B cell (primary cell): ENCODE measurements around the gene TNFSF8. TPM values are rescaled to one million over a fixed set of nuclear protein-coding genes. Genes with fewer than 3 reads are reported as not detected.

Experiments
- ATAC-seq: fragments of 200-7000 bp; cut with Tn5 transposase; one replicate; pipeline ENCODE4 v1.10.0; 2021; ENCODE audit warnings: low read depth, mild to moderate bottlenecking, moderate number of reproducible peaks, moderate library complexity
- CTCF ChIA-PET: fragments of 350-600 bp; sonication (Branson Sonifier 250); formaldehyde crosslinking; loops from one replicate; lab custom pipeline; 2021; ENCODE audit warnings: antibody characterized with exemption, inconsistent platforms; lab: Charles Lee
- POLR2A ChIA-PET: fragments of 350-600 bp; sonication (Branson Sonifier 250); formaldehyde crosslinking; loops from one replicate; lab custom pipeline; 2021; ENCODE audit warnings: antibody characterized with exemption; lab: Charles Lee
- DNase-seq: peaks from one replicate; pipeline ENCODE4 v3.0.0; 2013
- H2AFZ ChIP-seq: 2 replicates; pipeline ENCODE4 v1.6.1; 2012; ENCODE audit warnings: mild to moderate bottlenecking, low read depth, low read length; ENCODE audit not compliant: insufficient read depth, poor library complexity, severe bottlenecking
- H3K27ac ChIP-seq, 2 donors: 1 replicate in 1 of 2; 2 replicates in 1 of 2; pipeline ENCODE4 v1.5.1; 2012 to 2013; ENCODE audit warnings: low read length in 2 of 2, mild to moderate bottlenecking in 2 of 2, moderate library complexity in 1 of 2
- H3K27me3 ChIP-seq, 4 experiments: fragments of 200-600 bp in 1 of 4; sonication (generic) in 1 of 4; replicated peaks in 1 of 4; 1 replicate in 2 of 4; 2 replicates in 2 of 4; pipeline versions ENCODE4 v1.6.1 to v1.7.0; 2013 to 2016; ENCODE audit warnings: low read length in 3 of 4, mild to moderate bottlenecking in 2 of 4, mixed read lengths in 1 of 4, moderate library complexity in 1 of 4; ENCODE audit not compliant: insufficient read depth in 4 of 4, control insufficient read depth in 3 of 4; ENCODE audit errors: control extremely low read depth in 1 of 4
- H3K36me3 ChIP-seq, 2 experiments: replicated peaks in 1 of 2; 1 replicate in 1 of 2; 2 replicates in 1 of 2; pipeline versions ENCODE4 v1.6.1 to v1.7.1; 2013; ENCODE audit warnings: low read length in 1 of 2; ENCODE audit not compliant: insufficient read depth in 2 of 2, control insufficient read depth in 1 of 2; ENCODE audit errors: control extremely low read depth in 1 of 2, extremely low read depth in 1 of 2
- H3K4me1 ChIP-seq, 2 donors: fragments of 200-600 bp in 1 of 2; sonication (generic) in 1 of 2; 1 replicate in 1 of 2; 2 replicates in 1 of 2; pipeline versions ENCODE4 v1.5.1 to v1.6.1; 2013 to 2017; ENCODE audit warnings: low read length in 2 of 2; ENCODE audit not compliant: control insufficient read depth in 2 of 2, insufficient read depth in 2 of 2
- H3K4me2 ChIP-seq: replicated peaks from 2 replicates; pipeline ENCODE3; 2012; ENCODE audit warnings: mild to moderate bottlenecking, low read depth, low read length; ENCODE audit not compliant: poor library complexity, severe bottlenecking
- H3K4me3 ChIP-seq, 5 experiments: fragments of 200-600 bp in 1 of 5; sonication (generic) in 1 of 5; 1 replicate in 3 of 5; 2 replicates in 2 of 5; pipeline versions ENCODE4 v1.5.1 to v1.7.0; 2011 to 2016; ENCODE audit warnings: low read length in 4 of 5, mild to moderate bottlenecking in 4 of 5, low read depth in 2 of 5, control low read depth in 1 of 5, moderate library complexity in 1 of 5; ENCODE audit not compliant: insufficient read depth in 1 of 5; ENCODE audit errors: control extremely low read depth in 1 of 5, extremely low read depth in 1 of 5
- H3K79me2 ChIP-seq: fragments of 200-600 bp; sonication (generic); one replicate; pipeline ENCODE4 v1.6.0; 2016; ENCODE audit warnings: low read length; ENCODE audit not compliant: control insufficient read depth, insufficient read depth
- H3K9ac ChIP-seq: fragments of 200-600 bp; sonication (generic); 2 replicates; pipeline ENCODE4 v1.6.1; 2017; ENCODE audit warnings: mild to moderate bottlenecking, low read length, moderate library complexity
- H3K9me3 ChIP-seq, 3 donors: one replicate each; pipeline versions ENCODE4 v1.6.1 to v1.7.1; 2013; ENCODE audit warnings: low read length in 2 of 3; ENCODE audit not compliant: control insufficient read depth in 2 of 3, insufficient read depth in 1 of 3; ENCODE audit errors: control extremely low read depth in 1 of 3
- H4K20me1 ChIP-seq: 2 replicates; pipeline ENCODE4 v1.6.0; 2012; ENCODE audit warnings: mild to moderate bottlenecking, low read length; ENCODE audit not compliant: insufficient read depth, control insufficient read depth, poor library complexity, severe bottlenecking
- H3K27ac Mint-ChIP-seq: one replicate; pipeline ENCODE4 v1.8.0; 2021; ENCODE audit warnings: mixed read lengths
- H3K27me3 Mint-ChIP-seq: one replicate; pipeline ENCODE4 v1.8.0; 2021; ENCODE audit warnings: mixed read lengths
- H3K4me1 Mint-ChIP-seq: one replicate; pipeline ENCODE4 v1.8.0; 2021; ENCODE audit warnings: mixed read lengths
- H3K4me3 Mint-ChIP-seq: one replicate; pipeline ENCODE4 v1.8.0; 2021; ENCODE audit warnings: mixed read lengths
- H3K9me3 Mint-ChIP-seq: one replicate; pipeline ENCODE4 v1.8.0; 2022; ENCODE audit warnings: mixed read lengths; ENCODE audit not compliant: insufficient read depth
- CTCF ChIP-seq: fragments of 200-600 bp; IDR thresholded peaks from one replicate; pipeline ENCODE4 v1.8.0; 2022; ENCODE audit warnings: antibody characterized with exemption, mild to moderate bottlenecking
- EZH2 ChIP-seq: IDR thresholded peaks from 2 replicates; pipeline ENCODE4 v1.6.1; 2012; ENCODE audit warnings: borderline replicate concordance, low read depth, mild to moderate bottlenecking, moderate library complexity, low read length; ENCODE audit not compliant: insufficient read depth, poor library complexity, severe bottlenecking
- WGBS: methylation state at CpG from one replicate; pipeline ENCODE4 v1.1.5; 2013; ENCODE audit warnings: missing lambda C conversion rate; ENCODE audit not compliant: insufficient coverage; 5-methylcytosine and 5-hydroxymethylcytosine counted together
- intact Hi-C: fragments of 100-400 bp; cut with micrococcal nuclease; formaldehyde crosslinking; loops from one replicate; pipeline ENCODE4 v1.10.0; 2022
- polyA plus RNA-seq: library from polyadenylated mRNA; depleted of rRNA; stranded (reverse); fragments of >200 nt; gene quantifications from 2 replicates; pipeline ENCODE4 v1.2.3, GENCODE V29; 2012
- total RNA-seq, 2 donors: library from RNA; stranded (reverse); fragments of 120-200 nt in 1 of 2; gene quantifications; 1 replicate in 1 of 2; 2 replicates in 1 of 2; pipeline versions ENCODE4 v1.2.3 to v1.2.4, GENCODE V29; 2013 to 2022

TNFSF8 gene
- total and polyA plus RNA-seq, 2 donors (not counting 1 experiment from before 2014, with no cell fraction given) = 1.6 to 2.6 TPM

- Histone ChIP-seq H3K4me1 (no peaks in the 10 kb centered on the region), H3K9me3 (no peaks in the 10 kb centered on the region), H3K4me3 (no peak overlapping the region), H2AFZ (no peak overlapping the region), H3K9ac (no peak overlapping the region), H3K36me3 (no peaks in the 10 kb centered on the region), H4K20me1 (no peaks in the 10 kb centered on the region), H3K27ac (no peak overlapping the region), H3K4me2 (no peak overlapping the region), H3K27me3 (no peaks in the 10 kb centered on the region), H3K79me2 (no peaks in the 10 kb centered on the region)
- ATAC-seq (no peak), DNase-seq (no peak)
- no peak overlapping the region for H3K27ac Mint-ChIP-seq
- TF ChIP-seq EZH2 (no peak), CTCF (no peak)
- ChIA-PET POLR2A (no interaction called here), CTCF (no interaction called here)
- no peaks in the 10 kb centered on the region for H3K4me1 Mint-ChIP-seq
- no CpG with 5 or more reads among the region's 1 CpG for WGBS
- H3K4me3 Mint-ChIP-seq = no peak overlapping the region
- intact Hi-C loops = no loop called here
- peaks cover 7% of the 10 kb centered on the region for H3K27me3 Mint-ChIP-seq
- no peaks in the 10 kb centered on the region for H3K9me3 Mint-ChIP-seq
Observed at GRCh38 chr9:114969269-114969668, 38.9 kb upstream of the TNFSF8 start.

GRCh38 chr9:114968671-114969070, 38.3 kb upstream of the TNFSF8 start:
- POLR2A ChIA-PET = no interaction called here
- Histone ChIP-seq H3K79me2 (no peaks in the 10 kb centered on the region), H4K20me1 (no peaks in the 10 kb centered on the region), H3K4me1 (no peaks in the 10 kb centered on the region), H2AFZ (no peak overlapping the region), H3K27ac (no peak overlapping the region), H3K4me3 (no peak overlapping the region), H3K9me3 (no peaks in the 10 kb centered on the region), H3K9ac (no peak overlapping the region), H3K27me3 (no peaks in the 10 kb centered on the region), H3K4me2 (no peak overlapping the region), H3K36me3 (no peaks in the 10 kb centered on the region)
- TF ChIP-seq CTCF (no peak), EZH2 (no peak)
- no CpG with 5 or more reads among the region's 1 CpG for whole genome bisulfite sequencing
- intact Hi-C loops = no loop called here
- no peak for DNase-seq
- H3K4me1 Mint-ChIP-seq = no peaks in the 10 kb centered on the region
- CTCF ChIA-PET = no interaction called here
- H3K4me3 Mint-ChIP-seq = no peak overlapping the region
- no peaks in the 10 kb centered on the region for H3K9me3 Mint-ChIP-seq
- no peak for ATAC-seq
- H3K27ac Mint-ChIP-seq = no peak overlapping the region
- H3K27me3 Mint-ChIP-seq = peaks cover 7% of the 10 kb centered on the region
